Measurements from ENCODE around the gene DISP3. TPM values are rescaled to one million over a fixed set of nuclear protein-coding genes. Genes with fewer than 3 reads are reported as not detected.

The DISP3 gene
- total and polyA plus RNA-seq, 9 of the 15 experiments (the other 6 are each of a cell fraction or from before 2014, with no cell fraction given), result 0.03 to 0.19 (median 0.15) TPM; not detected in 5

DNA sequence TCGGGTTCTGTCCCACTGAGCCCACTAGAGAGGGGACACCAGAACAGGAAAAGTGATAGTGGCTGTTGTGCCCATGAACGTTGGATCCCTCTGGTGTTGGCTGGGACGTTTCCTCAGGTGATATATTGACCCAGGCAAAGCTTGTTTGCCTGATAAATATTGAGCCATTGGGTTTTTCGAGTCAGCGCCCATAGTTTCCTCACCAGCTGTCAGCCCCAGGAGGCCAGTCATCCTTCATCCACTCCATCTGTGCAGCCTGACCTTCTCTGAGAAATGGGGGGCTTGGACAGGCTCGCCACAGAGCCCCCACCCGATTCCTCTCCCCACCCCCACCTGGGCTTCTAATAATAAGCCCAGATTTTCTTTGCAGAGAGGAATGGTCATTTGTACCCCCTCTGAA, 13.3 kb downstream of the DISP3 start:
- Histone ChIP-seq H3K36me3 (ENCODE audit: control insufficient read depth, insufficient read depth, low read length) (no peaks in the 10 kb centered on the region), H3K9me3 (replicated peaks; ENCODE audit: control insufficient read depth, insufficient read depth, low read depth, low read length) (no peaks in the 10 kb centered on the region), H3K4me1 (replicated peaks in 1 of 2; ENCODE audit: control insufficient read depth in 2 of 2, insufficient read depth in 2 of 2, low read length in 2 of 2) (no peaks in the 10 kb centered on the region), H2AFZ (ENCODE audit: low read depth, low read length) (no peak overlapping the region), H3K27me3 (ENCODE audit: control insufficient read depth in 2 of 2, insufficient read depth in 2 of 2, low read length in 2 of 2) (peaks cover 13 to 68% of the 10 kb centered on the region in 2 experiments; a peak in 3 of 5 replicates), H3K9me1 (ENCODE audit: control insufficient read depth, insufficient read depth, low read length) (no peaks in the 10 kb centered on the region), H4K20me1 (replicated peaks; ENCODE audit: control insufficient read depth, insufficient read depth, low read length) (peaks cover 18% of the 10 kb centered on the region), H3K79me2 (ENCODE audit: control insufficient read depth, insufficient read depth, low read length) (no peaks in the 10 kb centered on the region), H3K4me3 (no peak overlapping the region), H3K9ac (ENCODE audit: insufficient read depth in 1 of 2, low read depth in 2 of 2, low read length in 2 of 2) (no peak overlapping the region), H3K4me2 (ENCODE audit: insufficient read depth, low read length) (no peak overlapping the region), H3K27ac (ENCODE audit: extremely low read depth, low read depth, low read length) (no peak overlapping the region)
- FAIRE-seq (no peak), ATAC-seq (no peak), DNase-seq (ENCODE audit: extremely low read depth in 1 of 4, low spot score in 3 of 4) (no peak)
- in situ Hi-C loops (cut with MboI), result no loop called here
- POLR2A ChIA-PET, result interaction anchor here (0.6 to 1.3 kb wide), 2 partner anchors 10 to 39 kb away, joined by 3 read pairs; no protein-coding TSS in a partner anchor
- CTCF ChIA-PET (ENCODE audit: low intra/inter-chr PET ratio), result no interaction called here
- intact Hi-C loops (cut with micrococcal nuclease), result no loop called here
- 0% methylated on average over 5 of the region's 7 CpGs for WGBS (ENCODE audit: insufficient coverage, low coverage, missing lambda C conversion rate)
- BruUV-seq (replicated peaks), result no TSS peak
- TF ChIP-seq HDAC3 (IDR thresholded peaks at IDR 0.05; ENCODE audit: borderline replicate concordance, partially characterized antibody), result no peak
- no peak for TF ChIP-seq OTX1 (CRISPR knock-in tag; IDR thresholded peaks at IDR 0.05)
- no peak for TF ChIP-seq KAT2B (IDR thresholded peaks at IDR 0.05; ENCODE audit: low read depth, low read length)
- TF ChIP-seq, protein P1, sequence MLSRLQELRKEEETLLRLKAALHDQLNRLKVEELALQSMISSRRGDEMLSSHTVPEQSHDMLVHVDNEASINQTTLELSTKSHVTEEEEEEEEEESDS (CRISPR knock-in tag; IDR thresholded peaks at IDR 0.05), result no peak
- no peak for TF ChIP-seq SMARCB1 (IDR thresholded peaks at IDR 0.05; ENCODE audit: insufficient read length, low read depth)
- TF ChIP-seq ZNF445 (CRISPR knock-in tag; IDR thresholded peaks at IDR 0.05; ENCODE audit: low read depth), result no peak
- TF ChIP-seq DMBX1 (CRISPR knock-in tag; IDR thresholded peaks at IDR 0.05; ENCODE audit: borderline replicate concordance), result no peak
- no peak for TF ChIP-seq SLC30A9 (CRISPR knock-in tag; IDR thresholded peaks at IDR 0.05)
- TF ChIP-seq, protein P2, sequence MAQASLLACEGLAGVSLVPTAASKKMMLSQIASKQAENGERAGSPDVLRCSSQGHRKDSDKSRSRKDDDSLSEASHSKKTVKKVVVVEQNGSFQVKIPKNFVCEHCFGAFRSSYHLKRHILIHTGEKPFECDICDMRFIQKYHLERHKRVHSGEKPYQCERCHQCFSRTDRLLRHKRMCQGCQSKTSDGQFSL (CRISPR knock-in tag; IDR thresholded peaks at IDR 0.05), result no peak
- TF ChIP-seq, protein P2 (tag; IDR thresholded peaks at IDR 0.05), result no peak
- TF ChIP-seq ETV5 (CRISPR knock-in tag; IDR thresholded peaks at IDR 0.05; ENCODE audit: low read depth), result no peak
- no peak for TF ChIP-seq PTBP1 (IDR thresholded peaks at IDR 0.05; ENCODE audit: low read depth, low read length)
- no peak for TF ChIP-seq BRD9 (IDR thresholded peaks at IDR 0.05; ENCODE audit: low read depth, partially characterized antibody)
- TF ChIP-seq, protein P3, sequence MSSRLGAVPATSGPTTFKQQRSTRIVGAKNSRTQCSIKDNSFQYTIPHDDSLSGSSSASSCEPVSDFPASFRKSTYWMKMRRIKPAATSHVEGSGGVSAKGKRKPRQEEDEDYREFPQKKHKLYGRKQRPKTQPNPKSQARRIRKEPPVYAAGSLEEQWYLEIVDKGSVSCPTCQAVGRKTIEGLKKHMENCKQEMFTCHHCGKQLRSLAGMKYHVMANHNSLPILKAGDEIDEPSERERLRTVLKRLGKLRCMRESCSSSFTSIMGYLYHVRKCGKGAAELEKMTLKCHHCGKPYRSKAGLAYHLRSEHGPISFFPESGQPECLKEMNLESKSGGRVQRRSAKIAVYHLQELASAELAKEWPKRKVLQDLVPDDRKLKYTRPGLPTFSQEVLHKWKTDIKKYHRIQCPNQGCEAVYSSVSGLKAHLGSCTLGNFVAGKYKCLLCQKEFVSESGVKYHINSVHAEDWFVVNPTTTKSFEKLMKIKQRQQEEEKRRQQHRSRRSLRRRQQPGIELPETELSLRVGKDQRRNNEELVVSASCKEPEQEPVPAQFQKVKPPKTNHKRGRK (tag; IDR thresholded peaks at IDR 0.05), result no peak
- TF ChIP-seq ZBTB1 (CRISPR knock-in tag; IDR thresholded peaks at IDR 0.05; ENCODE audit: borderline replicate concordance, low read depth), result no peak
- no peak for TF ChIP-seq ZNF75A (CRISPR knock-in tag; IDR thresholded peaks at IDR 0.05)
- no peak for TF ChIP-seq KDM4B (IDR thresholded peaks at IDR 0.05; ENCODE audit: borderline replicate concordance in 2 of 2, low read depth in 1 of 2)
